ENCODE measurements around the gene PSME4. TPM values are rescaled to one million over a fixed set of nuclear protein-coding genes. Genes with fewer than 3 reads are reported as not detected.

The PSME4 gene, protein sequence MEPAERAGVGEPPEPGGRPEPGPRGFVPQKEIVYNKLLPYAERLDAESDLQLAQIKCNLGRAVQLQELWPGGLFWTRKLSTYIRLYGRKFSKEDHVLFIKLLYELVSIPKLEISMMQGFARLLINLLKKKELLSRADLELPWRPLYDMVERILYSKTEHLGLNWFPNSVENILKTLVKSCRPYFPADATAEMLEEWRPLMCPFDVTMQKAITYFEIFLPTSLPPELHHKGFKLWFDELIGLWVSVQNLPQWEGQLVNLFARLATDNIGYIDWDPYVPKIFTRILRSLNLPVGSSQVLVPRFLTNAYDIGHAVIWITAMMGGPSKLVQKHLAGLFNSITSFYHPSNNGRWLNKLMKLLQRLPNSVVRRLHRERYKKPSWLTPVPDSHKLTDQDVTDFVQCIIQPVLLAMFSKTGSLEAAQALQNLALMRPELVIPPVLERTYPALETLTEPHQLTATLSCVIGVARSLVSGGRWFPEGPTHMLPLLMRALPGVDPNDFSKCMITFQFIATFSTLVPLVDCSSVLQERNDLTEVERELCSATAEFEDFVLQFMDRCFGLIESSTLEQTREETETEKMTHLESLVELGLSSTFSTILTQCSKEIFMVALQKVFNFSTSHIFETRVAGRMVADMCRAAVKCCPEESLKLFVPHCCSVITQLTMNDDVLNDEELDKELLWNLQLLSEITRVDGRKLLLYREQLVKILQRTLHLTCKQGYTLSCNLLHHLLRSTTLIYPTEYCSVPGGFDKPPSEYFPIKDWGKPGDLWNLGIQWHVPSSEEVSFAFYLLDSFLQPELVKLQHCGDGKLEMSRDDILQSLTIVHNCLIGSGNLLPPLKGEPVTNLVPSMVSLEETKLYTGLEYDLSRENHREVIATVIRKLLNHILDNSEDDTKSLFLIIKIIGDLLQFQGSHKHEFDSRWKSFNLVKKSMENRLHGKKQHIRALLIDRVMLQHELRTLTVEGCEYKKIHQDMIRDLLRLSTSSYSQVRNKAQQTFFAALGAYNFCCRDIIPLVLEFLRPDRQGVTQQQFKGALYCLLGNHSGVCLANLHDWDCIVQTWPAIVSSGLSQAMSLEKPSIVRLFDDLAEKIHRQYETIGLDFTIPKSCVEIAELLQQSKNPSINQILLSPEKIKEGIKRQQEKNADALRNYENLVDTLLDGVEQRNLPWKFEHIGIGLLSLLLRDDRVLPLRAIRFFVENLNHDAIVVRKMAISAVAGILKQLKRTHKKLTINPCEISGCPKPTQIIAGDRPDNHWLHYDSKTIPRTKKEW (N-terminal part only)
- 27.1 and 32.8 TPM in 2 replicates for total RNA-seq

DNA sequence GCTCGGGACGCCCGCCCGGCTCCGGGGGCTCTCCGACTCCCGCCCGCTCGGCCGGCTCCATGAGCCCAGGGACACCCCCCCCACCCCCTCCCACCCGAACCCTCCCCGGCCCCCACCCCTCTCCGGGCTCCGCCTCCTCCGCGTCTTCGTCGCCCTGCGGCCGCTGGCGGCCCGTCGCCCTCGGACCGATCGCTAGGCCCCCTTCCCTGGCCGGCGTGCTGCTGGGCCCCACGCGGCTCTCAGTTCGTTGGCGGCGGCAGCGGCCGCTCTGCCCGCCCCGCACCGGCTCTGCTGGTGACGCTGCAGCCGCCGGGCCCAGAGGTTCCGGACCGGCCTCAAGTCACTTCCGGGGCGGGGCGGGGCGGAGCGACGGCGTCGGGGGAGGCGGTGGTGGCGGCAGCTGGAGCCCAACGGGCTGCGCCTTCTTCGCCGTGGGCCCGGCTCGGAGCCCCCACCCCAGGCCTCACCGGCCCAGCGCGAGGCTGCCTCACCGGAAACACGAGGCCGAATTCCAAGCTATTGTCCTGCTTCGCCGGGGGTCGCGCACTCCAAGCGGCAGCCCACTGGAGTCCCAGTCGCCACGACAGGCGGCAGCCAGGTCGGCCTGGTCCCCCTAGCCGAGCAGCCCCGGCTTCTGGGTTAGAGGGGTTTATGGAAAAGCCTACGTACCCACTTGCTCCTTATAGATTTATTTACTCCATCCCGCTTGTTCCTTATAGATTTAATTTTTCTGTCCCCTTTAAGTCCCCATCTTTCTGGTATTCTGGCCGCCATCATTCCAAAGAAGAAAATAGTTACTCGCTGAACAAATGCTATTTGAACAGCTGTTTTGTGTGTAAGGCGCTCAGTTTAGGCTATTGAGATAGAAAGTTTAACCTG lies at the start of gene PSME4:
Gene PSME4, minus strand, starts transcription at position 270 of the 879 bp plus-strand sequence. Its CDS starts 209 bp downstream, at position 61.

GRCh38 chr2:53859206-53860181 lies 111.3 kb downstream of the PSME4 start, which contains the start of gene GPR75:
GPR75 (minus strand) TSS chr2:53859967; CDS start chr2:53854756, 5,211 bp downstream.

Other genes with a start within 250 kb of the PSME4 start
- gene CHAC2, start 203.2 kb downstream of the PSME4 start, total RNA-seq, result 8.4 and 11.3 TPM in 2 replicates
- 13.3 and 22.2 TPM in 2 replicates for gene ASB3, start 184.0 kb downstream of the PSME4 start, total RNA-seq
- 100 and 110 TPM in 2 replicates for gene ERLEC1, start 183.9 kb downstream of the PSME4 start, total RNA-seq
- gene GPR75, start 111.0 kb downstream of the PSME4 start, total RNA-seq, result 1.4 and 1.8 TPM in 2 replicates
- gene ACYP2, start 144.6 kb upstream of the PSME4 start, total RNA-seq, result 5.0 and 6.6 TPM in 2 replicates

Data from myometrial cell (primary cell).